ENCODE results near the gene APCDD1L. TPM values are rescaled to one million over a fixed set of nuclear protein-coding genes. Genes with fewer than 3 reads are reported as not detected.
A peak's percentile ranks its signal among the peaks of the same experiment; 100 is the strongest.

The APCDD1L gene
- total RNA-seq, 1 donor: 16.3 TPM

GRCh38 chr20:58538752-58539151, 23.6 kb upstream of the APCDD1L start:
- no peaks in the 10 kb centered on the region for H3K27me3 ChIP-seq (ENCODE audit: insufficient read depth, low read length)
- peak overlapping the region; percentile 48 for H3K27ac ChIP-seq (ENCODE audit: low read depth, low read length)
- H3K36me3 ChIP-seq (ENCODE audit: insufficient read depth, low read length): peaks cover 15% of the 10 kb centered on the region
- H3K9me3 ChIP-seq (ENCODE audit: low read depth, low read length): no peaks in the 10 kb centered on the region
- no peak overlapping the region for H3K4me2 ChIP-seq (ENCODE audit: insufficient read depth, low read length)
- H3K4me3 ChIP-seq (ENCODE audit: insufficient read depth, low read length): no peak overlapping the region
- no peak for DNase-seq (ENCODE audit: insufficient read length, low spot score, missing footprints)
- peaks cover 37% of the 10 kb centered on the region for H3K4me1 ChIP-seq (ENCODE audit: insufficient read depth, low read length)
- H4K20me1 ChIP-seq (ENCODE audit: insufficient read depth, low read length): no peaks in the 10 kb centered on the region
- no peaks in the 10 kb centered on the region for H3K79me2 ChIP-seq (ENCODE audit: insufficient read depth, low read length)
- TF ChIP-seq, protein P1, sequence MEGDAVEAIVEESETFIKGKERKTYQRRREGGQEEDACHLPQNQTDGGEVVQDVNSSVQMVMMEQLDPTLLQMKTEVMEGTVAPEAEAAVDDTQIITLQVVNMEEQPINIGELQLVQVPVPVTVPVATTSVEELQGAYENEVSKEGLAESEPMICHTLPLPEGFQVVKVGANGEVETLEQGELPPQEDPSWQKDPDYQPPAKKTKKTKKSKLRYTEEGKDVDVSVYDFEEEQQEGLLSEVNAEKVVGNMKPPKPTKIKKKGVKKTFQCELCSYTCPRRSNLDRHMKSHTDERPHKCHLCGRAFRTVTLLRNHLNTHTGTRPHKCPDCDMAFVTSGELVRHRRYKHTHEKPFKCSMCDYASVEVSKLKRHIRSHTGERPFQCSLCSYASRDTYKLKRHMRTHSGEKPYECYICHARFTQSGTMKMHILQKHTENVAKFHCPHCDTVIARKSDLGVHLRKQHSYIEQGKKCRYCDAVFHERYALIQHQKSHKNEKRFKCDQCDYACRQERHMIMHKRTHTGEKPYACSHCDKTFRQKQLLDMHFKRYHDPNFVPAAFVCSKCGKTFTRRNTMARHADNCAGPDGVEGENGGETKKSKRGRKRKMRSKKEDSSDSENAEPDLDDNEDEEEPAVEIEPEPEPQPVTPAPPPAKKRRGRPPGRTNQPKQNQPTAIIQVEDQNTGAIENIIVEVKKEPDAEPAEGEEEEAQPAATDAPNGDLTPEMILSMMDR (IDR thresholded peaks at IDR 0.05; ENCODE audit: extremely low read depth, low read depth, low read length): no peak
- H2AFZ ChIP-seq (ENCODE audit: low read length): no peak overlapping the region

DNA sequence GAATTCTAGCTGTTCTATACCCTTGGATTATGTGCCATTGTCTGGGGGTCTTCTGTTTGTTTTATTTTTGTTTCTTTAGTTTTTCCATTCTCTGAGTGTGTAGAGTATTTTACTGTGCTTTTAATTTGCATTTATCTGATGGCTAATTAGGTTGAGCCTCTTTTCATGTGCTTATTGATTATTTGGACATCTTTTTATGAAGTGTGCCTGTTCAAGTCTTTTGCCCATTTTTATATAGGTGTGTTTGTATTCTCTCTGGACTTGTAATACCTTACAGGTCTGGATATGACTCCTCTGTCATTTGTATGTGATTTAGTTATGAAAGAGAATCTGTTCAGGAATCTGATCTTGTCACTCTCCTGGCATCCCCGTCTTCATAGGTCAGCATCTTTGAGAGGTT, 22.6 kb upstream of the APCDD1L start:
- TF ChIP-seq, protein P1 (IDR thresholded peaks at IDR 0.05; ENCODE audit: extremely low read depth, low read depth, low read length): no peak
- H3K4me2 ChIP-seq (ENCODE audit: insufficient read depth, low read length): no peak overlapping the region
- H2AFZ ChIP-seq (ENCODE audit: low read length): no peak overlapping the region
- no peaks in the 10 kb centered on the region for H3K27me3 ChIP-seq (ENCODE audit: insufficient read depth, low read length)
- H3K36me3 ChIP-seq (ENCODE audit: insufficient read depth, low read length): peaks cover 15% of the 10 kb centered on the region
- no peaks in the 10 kb centered on the region for H3K9me3 ChIP-seq (ENCODE audit: low read depth, low read length)
- no peaks in the 10 kb centered on the region for H3K79me2 ChIP-seq (ENCODE audit: insufficient read depth, low read length)
- no peak overlapping the region for H3K4me3 ChIP-seq (ENCODE audit: insufficient read depth, low read length)
- DNase-seq (ENCODE audit: insufficient read length, low spot score, missing footprints): no peak
- H3K4me1 ChIP-seq (ENCODE audit: insufficient read depth, low read length): peaks cover 28% of the 10 kb centered on the region
- no peaks in the 10 kb centered on the region for H4K20me1 ChIP-seq (ENCODE audit: insufficient read depth, low read length)
- no peak overlapping the region for H3K27ac ChIP-seq (ENCODE audit: low read depth, low read length)

DNA sequence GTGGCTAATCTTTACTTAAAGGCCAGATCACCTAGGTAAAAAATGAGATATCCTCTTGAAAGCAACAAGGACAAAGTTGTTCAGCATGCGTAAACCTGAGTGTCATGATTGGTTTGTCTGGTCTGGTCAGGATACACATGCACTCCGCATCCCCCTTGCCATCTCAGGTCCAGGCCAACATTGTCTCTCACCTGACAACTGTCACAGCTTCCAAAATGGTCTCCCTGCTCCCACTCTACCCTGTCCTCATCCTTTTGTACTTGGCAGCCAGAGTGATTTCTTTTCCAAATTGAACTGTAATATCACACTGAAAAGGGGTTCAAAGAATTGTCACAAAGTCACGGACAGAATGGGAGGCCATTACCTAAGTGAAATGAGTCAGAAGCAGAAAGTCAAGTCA, 21.1 kb upstream of the APCDD1L start:
- Histone ChIP-seq H3K9me3 (ENCODE audit: low read depth, low read length) (no peaks in the 10 kb centered on the region), H3K36me3 (ENCODE audit: insufficient read depth, low read length) (peaks cover 29% of the 10 kb centered on the region), H3K4me1 (ENCODE audit: insufficient read depth, low read length) (peaks cover 16% of the 10 kb centered on the region), H3K4me3 (ENCODE audit: insufficient read depth, low read length) (no peak overlapping the region), H4K20me1 (ENCODE audit: insufficient read depth, low read length) (no peaks in the 10 kb centered on the region), H3K79me2 (ENCODE audit: insufficient read depth, low read length) (no peaks in the 10 kb centered on the region), H2AFZ (ENCODE audit: low read length) (no peak overlapping the region), H3K27ac (ENCODE audit: low read depth, low read length) (no peak overlapping the region), H3K27me3 (ENCODE audit: insufficient read depth, low read length) (no peaks in the 10 kb centered on the region), H3K4me2 (ENCODE audit: insufficient read depth, low read length) (no peak overlapping the region)
- TF ChIP-seq, protein P1 (IDR thresholded peaks at IDR 0.05; ENCODE audit: extremely low read depth, low read depth, low read length): no peak
- DNase-seq (ENCODE audit: insufficient read length, low spot score, missing footprints): no peak

DNA sequence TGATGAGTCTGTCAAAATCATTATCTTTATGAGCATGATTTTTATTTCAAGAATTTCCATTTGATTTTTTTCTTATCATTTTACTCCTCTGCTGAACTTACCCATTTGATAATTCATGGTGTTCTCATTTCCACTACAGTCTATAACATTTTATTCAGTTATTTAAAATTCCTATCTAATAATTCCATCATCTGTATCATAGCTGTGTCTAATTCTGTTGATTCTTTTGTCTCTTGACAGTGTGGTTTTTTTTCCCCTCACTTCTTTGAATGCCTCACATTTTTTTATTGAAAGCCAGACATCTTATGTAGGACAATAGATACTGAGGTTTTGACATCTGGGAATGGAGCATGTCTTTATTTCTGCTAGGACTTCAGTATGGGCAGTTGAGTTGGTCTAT, 16.5 kb upstream of the APCDD1L start:
- H3K4me1 ChIP-seq (ENCODE audit: insufficient read depth, low read length): no peaks in the 10 kb centered on the region
- H3K4me2 ChIP-seq (ENCODE audit: insufficient read depth, low read length): no peak overlapping the region

More for the DNA sequence above, 16.5 kb upstream of the APCDD1L start:
- Histone ChIP-seq H3K4me3 (ENCODE audit: insufficient read depth, low read length) (no peak overlapping the region), H3K27ac (ENCODE audit: low read depth, low read length) (no peak overlapping the region), H3K79me2 (ENCODE audit: insufficient read depth, low read length) (no peaks in the 10 kb centered on the region), H3K36me3 (ENCODE audit: insufficient read depth, low read length) (peaks cover 27% of the 10 kb centered on the region), H3K9me3 (ENCODE audit: low read depth, low read length) (peaks cover 5% of the 10 kb centered on the region), H4K20me1 (ENCODE audit: insufficient read depth, low read length) (no peaks in the 10 kb centered on the region), H3K27me3 (ENCODE audit: insufficient read depth, low read length) (no peaks in the 10 kb centered on the region), H2AFZ (ENCODE audit: low read length) (no peak overlapping the region)
- DNase-seq (ENCODE audit: insufficient read length, low spot score, missing footprints): no peak
- TF ChIP-seq, protein P1 (IDR thresholded peaks at IDR 0.05; ENCODE audit: extremely low read depth, low read depth, low read length): no peak

Data from osteoblast (primary cell).